Nephron progenitor cell (in vitro differentiated cells): Measurements from ENCODE around the gene SGCA.

Experiments used
- DNase-seq: peaks from one replicate; pipeline ENCODE4 v3.0.0; 2021
- H3K27ac Mint-ChIP-seq: 2 replicates; pipeline ENCODE4 v1.8.0; 2021; ENCODE audit warnings: mild to moderate bottlenecking, moderate library complexity, mixed read lengths
- H3K27me3 Mint-ChIP-seq: 2 replicates; pipeline ENCODE4 v1.8.0; 2021; ENCODE audit warnings: mild to moderate bottlenecking, low read depth, mixed read lengths; ENCODE audit not compliant: poor library complexity
- H3K36me3 Mint-ChIP-seq: 2 replicates; pipeline ENCODE4 v1.8.0; 2021; ENCODE audit warnings: low read depth, mixed read lengths
- H3K4me1 Mint-ChIP-seq: 2 replicates; pipeline ENCODE4 v1.8.0; 2021; ENCODE audit warnings: mixed read lengths
- H3K4me3 Mint-ChIP-seq: 2 replicates; pipeline ENCODE4 v1.8.0; 2021; ENCODE audit warnings: mild to moderate bottlenecking, moderate library complexity, mixed read lengths
- H3K9me3 Mint-ChIP-seq: 2 replicates; pipeline ENCODE4 v1.8.0; 2021; ENCODE audit warnings: mild to moderate bottlenecking, moderate library complexity, mixed read lengths
- CTCF ChIP-seq: fragments of 200-600 bp; sonication (generic); IDR thresholded peaks from 2 replicates; pipeline ENCODE4 v1.5.0; 2021; ENCODE audit warnings: antibody characterized with exemption

SGCA gene

GRCh38 chr17:50139185-50139783 is 26.5 kb upstream of the SGCA start:
- H3K9me3 Mint-ChIP-seq: no peaks in the 10 kb centered on the region
- H3K27me3 Mint-ChIP-seq: peaks cover 15% of the 10 kb centered on the region
- no peak overlapping the region for H3K27ac Mint-ChIP-seq
- H3K4me1 Mint-ChIP-seq: peaks cover 6% of the 10 kb centered on the region
- DNase-seq: no peak
- H3K36me3 Mint-ChIP-seq: peaks cover 72% of the 10 kb centered on the region
- no peak for TF ChIP-seq CTCF
- H3K4me3 Mint-ChIP-seq: no peak overlapping the region

GRCh38 chr17:50139950-50140885 is 25.6 kb upstream of the SGCA start:
- H3K4me1 Mint-ChIP-seq: peaks cover 5% of the 10 kb centered on the region
- TF ChIP-seq CTCF: peak; percentile 94
- peaks cover 77% of the 10 kb centered on the region for H3K36me3 Mint-ChIP-seq
- H3K9me3 Mint-ChIP-seq: no peaks in the 10 kb centered on the region
- H3K4me3 Mint-ChIP-seq: no peak overlapping the region
- DNase-seq: peak; percentile 82
- peaks cover 20% of the 10 kb centered on the region for H3K27me3 Mint-ChIP-seq
- H3K27ac Mint-ChIP-seq: peak overlapping the region; percentile 32

- Mint-ChIP-seq H3K9me3 (no peaks in the 10 kb centered on the region), H3K27me3 (peaks cover 20% of the 10 kb centered on the region), H3K4me1 (peaks cover 10% of the 10 kb centered on the region), H3K27ac (no peak overlapping the region), H3K4me3 (no peak overlapping the region), H3K36me3 (peaks cover 77% of the 10 kb centered on the region)
- no peak for DNase-seq
- no peak for TF ChIP-seq CTCF
Measured at GRCh38 chr17:50141026-50141744, 24.6 kb upstream of the SGCA start.

GRCh38 chr17:50141745-50142110 is 24.1 kb upstream of the SGCA start:
- Mint-ChIP-seq H3K4me3 (no peak overlapping the region), H3K36me3 (peaks cover 72% of the 10 kb centered on the region), H3K27me3 (peaks cover 20% of the 10 kb centered on the region), H3K9me3 (no peaks in the 10 kb centered on the region), H3K4me1 (peaks cover 16% of the 10 kb centered on the region), H3K27ac (no peak overlapping the region)
- TF ChIP-seq CTCF: no peak
- no peak for DNase-seq

GRCh38 chr17:50143461-50144176 is 22.2 kb upstream of the SGCA start:
- H3K27me3 Mint-ChIP-seq: peaks cover 17% of the 10 kb centered on the region
- H3K27ac Mint-ChIP-seq: no peak overlapping the region
- peaks cover 34% of the 10 kb centered on the region for H3K4me1 Mint-ChIP-seq
- TF ChIP-seq CTCF: no peak
- no peak for DNase-seq
- H3K9me3 Mint-ChIP-seq: no peaks in the 10 kb centered on the region
- H3K36me3 Mint-ChIP-seq: peaks cover 55% of the 10 kb centered on the region
- no peak overlapping the region for H3K4me3 Mint-ChIP-seq
